ENCODE results near the gene JAKMIP2.

The JAKMIP2 gene

GRCh38 chr5:147773139-147773538 is 9.4 kb downstream of the JAKMIP2 start:
- Histone ChIP-seq H3K4me1 (ENCODE audit: control insufficient read depth, insufficient read depth, low read length) (no peaks in the 10 kb centered on the region; the same call in 1 of the 2 replicates), H3K4me3 (ENCODE audit: low read depth, low read length) (no peak overlapping the region), H3K27ac (ENCODE audit: extremely low read depth, low read depth, low read length) (no peak overlapping the region), H3K36me3 (ENCODE audit: control insufficient read depth in 2 of 2, insufficient read depth in 1 of 2, low read length in 2 of 2) (no peaks in the 10 kb centered on the region), H3K9me3 (ENCODE audit: control insufficient read depth, insufficient read depth, low read depth, low read length) (no peaks in the 10 kb centered on the region)
- CTCF ChIA-PET: interaction anchor here (0.5 to 0.6 kb wide), 2 partner anchors 216 to 233 kb away, joined by 4 to 5 read pairs; no protein-coding TSS in a partner anchor
- TF ChIP-seq ZSCAN16 (tag by site-specific recombination; IDR thresholded peaks at IDR 0.05): no peak
- TF ChIP-seq PBX3 (CRISPR knock-in tag; IDR thresholded peaks at IDR 0.05): no peak
- TF ChIP-seq BCL6B (tag by site-specific recombination; IDR thresholded peaks at IDR 0.05): no peak
- no peak for TF ChIP-seq BCL11B (tag by site-specific recombination; IDR thresholded peaks at IDR 0.05; ENCODE audit: low read depth)
- TF ChIP-seq ZNF112 (tag by site-specific recombination; IDR thresholded peaks at IDR 0.05): no peak
- TF ChIP-seq ZNF785 (tag by site-specific recombination; IDR thresholded peaks at IDR 0.05): no peak
- no peak for TF ChIP-seq HOXA7 (CRISPR knock-in tag; IDR thresholded peaks at IDR 0.05; ENCODE audit: borderline replicate concordance)
- TF ChIP-seq ZNF148 (tag by site-specific recombination; IDR thresholded peaks at IDR 0.05; ENCODE audit: borderline replicate concordance): no peak
- no peak for TF ChIP-seq HOXC10 (CRISPR knock-in tag; IDR thresholded peaks at IDR 0.05)
- TF ChIP-seq ZNF132 (tag by site-specific recombination; IDR thresholded peaks at IDR 0.05; ENCODE audit: borderline replicate concordance): no peak
- TF ChIP-seq ZNF580 (tag by site-specific recombination; IDR thresholded peaks at IDR 0.05): no peak
- no peak for TF ChIP-seq ZNF366 (tag by site-specific recombination; conservative IDR thresholded peaks at IDR 0.05)
- no peak for TF ChIP-seq ZNF837 (tag by site-specific recombination; IDR thresholded peaks at IDR 0.05)
- no peak for TF ChIP-seq ZNF529 (tag by site-specific recombination; IDR thresholded peaks at IDR 0.05; ENCODE audit: insufficient replicate concordance)
- no peak for TF ChIP-seq ZNF549 (tag by site-specific recombination; IDR thresholded peaks at IDR 0.05)
- TF ChIP-seq ZNF561 (tag by site-specific recombination; IDR thresholded peaks at IDR 0.05; ENCODE audit: borderline replicate concordance): no peak
- TF ChIP-seq EGR2 (tag by site-specific recombination; IDR thresholded peaks at IDR 0.05; ENCODE audit: low read depth): no peak
- no peak for TF ChIP-seq ZNF513 (tag by site-specific recombination; IDR thresholded peaks at IDR 0.05)
- TF ChIP-seq OVOL3 (tag by site-specific recombination; IDR thresholded peaks at IDR 0.05): no peak
- no peak for TF ChIP-seq REST (tag by site-specific recombination; IDR thresholded peaks at IDR 0.05)
- POLR2A ChIA-PET: no interaction called here
